Activated naive CD8-positive, alpha-beta T cell treated with anti-CD3 and anti-CD28 coated beads, Interleukin-2, amount 10 ng/mL, durations not matched to agents 7 days and 5 days (primary cell): Measurements from ENCODE around the gene MGMT. TPM values are rescaled to one million over a fixed set of nuclear protein-coding genes. Genes with fewer than 3 reads are reported as not detected.

Experiments used
- ATAC-seq: fragments of 150-1000 bp; cut with Tn5 transposase; one replicate; pipeline ENCODE4 v1.10.0; 2021; ENCODE audit warnings: low read depth, moderate library complexity
- POLR2A ChIA-PET: fragments of 350-600 bp; sonication (Branson Sonifier 250); formaldehyde crosslinking; loops from one replicate; lab custom pipeline; 2021; ENCODE audit warnings: antibody characterized with exemption; lab: Charles Lee
- DNase-seq: peaks from one replicate; pipeline ENCODE4 v3.0.0; 2021
- H3K27ac Mint-ChIP-seq: one replicate; pipeline ENCODE4 v1.8.0; 2022; ENCODE audit warnings: mild to moderate bottlenecking, mixed read lengths
- H3K27me3 Mint-ChIP-seq: one replicate; pipeline ENCODE4 v1.8.0; 2022; ENCODE audit warnings: mild to moderate bottlenecking, moderate library complexity, mixed read lengths
- H3K36me3 Mint-ChIP-seq: one replicate; pipeline ENCODE4 v1.8.0; 2021; ENCODE audit warnings: mild to moderate bottlenecking, mixed read lengths
- H3K4me1 Mint-ChIP-seq: one replicate; pipeline ENCODE4 v1.8.0; 2021; ENCODE audit warnings: mixed read lengths
- H3K4me3 Mint-ChIP-seq: one replicate; pipeline ENCODE4 v1.8.0; 2022; ENCODE audit warnings: mild to moderate bottlenecking, moderate library complexity, mixed read lengths
- H3K9me3 Mint-ChIP-seq: one replicate; pipeline ENCODE4 v1.8.0; 2021; ENCODE audit warnings: mixed read lengths
- total RNA-seq, 2 experiments: library from RNA; stranded (reverse); gene quantifications; one replicate each; pipeline ENCODE4 v1.2.3, GENCODE V29; 2021

The MGMT gene
- total RNA-seq, 2 experiments from 2014 or later, result 24.0 to 24.7 TPM

DNA sequence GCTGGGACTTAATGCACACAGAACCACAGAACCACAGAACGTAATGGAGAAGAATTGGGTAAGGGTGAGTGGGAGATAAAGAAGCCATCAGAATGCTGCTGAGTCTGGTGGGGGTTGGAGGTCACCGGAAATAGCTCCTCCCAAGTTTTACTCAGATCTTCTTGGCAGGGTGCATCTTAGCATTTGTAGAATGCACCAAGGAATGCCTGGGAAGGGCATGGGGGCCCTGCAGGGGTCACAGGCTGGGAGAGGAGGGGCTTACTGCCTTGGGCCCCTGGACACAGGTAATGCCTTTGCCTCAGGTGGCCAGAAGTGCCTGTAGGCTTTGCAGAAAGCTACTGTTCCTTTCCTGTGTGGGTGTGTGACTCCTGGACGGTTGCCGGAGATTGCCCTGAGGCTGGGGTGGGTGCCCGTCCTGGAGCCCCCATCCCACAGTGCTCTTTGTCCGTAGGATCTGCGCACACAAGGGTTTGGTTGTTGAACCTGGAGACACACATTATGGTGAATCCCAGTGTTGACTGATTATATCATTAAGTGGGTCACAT lies 55.1 kb downstream of the MGMT start:
- ATAC-seq (no peak), DNase-seq (no peak)
- no peaks in the 10 kb centered on the region for H3K4me1 Mint-ChIP-seq
- no peaks in the 10 kb centered on the region for H3K27me3 Mint-ChIP-seq
- POLR2A ChIA-PET, result no interaction called here
- H3K4me3 Mint-ChIP-seq, result no peak overlapping the region
- H3K27ac Mint-ChIP-seq, result no peak overlapping the region
- H3K9me3 Mint-ChIP-seq, result no peaks in the 10 kb centered on the region
- H3K36me3 Mint-ChIP-seq, result no peaks in the 10 kb centered on the region

DNA sequence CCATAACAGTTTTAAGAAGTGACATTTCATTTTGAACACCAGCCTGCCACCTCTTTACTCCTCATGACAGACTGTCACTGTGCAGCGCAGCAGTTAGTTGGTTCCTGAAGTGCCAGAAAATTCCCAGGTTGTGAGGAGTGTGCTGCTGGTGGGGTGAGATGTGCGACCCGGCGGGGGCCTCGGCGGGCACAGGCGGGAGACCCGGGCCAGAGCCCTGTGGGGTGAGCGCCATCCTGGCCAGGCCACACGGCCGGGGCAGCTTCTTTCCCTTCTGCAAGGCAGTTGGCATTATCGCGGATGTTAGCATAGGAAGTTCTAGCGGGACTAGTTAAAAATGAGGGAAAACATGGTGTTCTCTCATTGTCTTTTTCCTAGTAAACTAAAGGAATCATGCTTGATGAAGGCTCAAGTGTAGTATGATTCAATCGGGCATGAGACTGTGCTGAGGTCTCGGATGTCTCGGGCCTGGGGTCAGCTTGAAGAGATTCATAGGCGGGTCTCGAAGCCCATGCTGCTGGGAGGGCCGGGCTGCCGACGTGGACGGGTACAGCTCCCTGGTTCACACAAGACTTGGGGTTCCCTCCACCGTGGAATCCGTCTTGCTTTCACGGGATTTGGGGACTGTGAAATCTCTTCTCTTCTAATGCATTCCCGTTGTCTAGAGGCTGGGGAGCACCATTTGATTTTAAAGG lies 56.1 kb downstream of the MGMT start:
- Mint-ChIP-seq H3K36me3 (peaks cover 7% of the 10 kb centered on the region), H3K27ac (no peak overlapping the region), H3K4me3 (no peak overlapping the region), H3K9me3 (peaks cover 6% of the 10 kb centered on the region), H3K4me1 (no peaks in the 10 kb centered on the region), H3K27me3 (no peaks in the 10 kb centered on the region)
- POLR2A ChIA-PET, result no interaction called here
- no peak for ATAC-seq
- DNase-seq, result no peak

DNA sequence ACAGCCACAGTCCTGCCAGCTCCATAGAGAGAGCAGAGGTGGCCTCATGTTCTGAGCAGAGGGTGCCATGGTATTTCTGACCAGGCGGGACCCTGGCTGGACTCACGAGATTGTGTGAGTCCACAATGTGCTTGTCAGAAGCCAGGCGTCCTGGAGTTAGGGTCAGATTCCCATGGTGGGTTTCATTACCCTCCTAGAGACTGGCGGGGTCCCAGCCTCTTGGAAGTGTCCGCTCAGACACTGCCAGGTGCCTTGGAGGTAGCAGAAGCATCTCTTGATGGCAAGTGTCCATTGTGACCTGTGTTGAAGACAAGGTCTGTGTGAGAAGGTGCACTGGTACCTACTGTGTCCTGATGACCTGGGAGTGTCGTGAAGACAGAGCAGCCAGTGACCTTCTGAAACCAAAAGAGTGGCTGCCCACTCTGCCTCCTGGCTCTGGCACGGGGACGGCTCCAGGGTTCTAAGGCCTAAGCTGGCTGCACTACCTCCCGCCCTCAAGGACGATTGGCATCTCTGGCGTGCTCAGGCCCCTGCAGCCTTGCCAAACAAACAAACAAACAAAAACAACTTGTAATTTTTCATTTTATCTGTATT lies 56.8 kb downstream of the MGMT start:
- Mint-ChIP-seq H3K27ac (no peak overlapping the region), H3K4me1 (no peaks in the 10 kb centered on the region), H3K27me3 (no peaks in the 10 kb centered on the region), H3K4me3 (no peak overlapping the region), H3K9me3 (peaks cover 9% of the 10 kb centered on the region), H3K36me3 (peaks cover 13% of the 10 kb centered on the region)
- DNase-seq (no peak), ATAC-seq (no peak)
- POLR2A ChIA-PET, result no interaction called here

GRCh38 chr10:129524936-129525335 lies 57.9 kb downstream of the MGMT start:
- DNase-seq, result no peak
- POLR2A ChIA-PET, result no interaction called here
- no peaks in the 10 kb centered on the region for H3K4me1 Mint-ChIP-seq
- H3K9me3 Mint-ChIP-seq, result peaks cover 9% of the 10 kb centered on the region
- H3K27me3 Mint-ChIP-seq, result no peaks in the 10 kb centered on the region
- no peak overlapping the region for H3K4me3 Mint-ChIP-seq
- H3K36me3 Mint-ChIP-seq, result peaks cover 14% of the 10 kb centered on the region
- no peak for ATAC-seq
- no peak overlapping the region for H3K27ac Mint-ChIP-seq

GRCh38 chr10:129525401-129525801 lies 58.4 kb downstream of the MGMT start:
- Mint-ChIP-seq H3K27ac (no peak overlapping the region), H3K9me3 (peaks cover 9% of the 10 kb centered on the region), H3K4me3 (no peak overlapping the region), H3K36me3 (peaks cover 14% of the 10 kb centered on the region), H3K27me3 (no peaks in the 10 kb centered on the region), H3K4me1 (no peaks in the 10 kb centered on the region)
- POLR2A ChIA-PET, result no interaction called here
- DNase-seq (no peak), ATAC-seq (no peak)

- H3K27me3 Mint-ChIP-seq, result no peaks in the 10 kb centered on the region
- POLR2A ChIA-PET, result no interaction called here
- H3K4me3 Mint-ChIP-seq, result no peak overlapping the region
- H3K9me3 Mint-ChIP-seq, result peaks cover 9% of the 10 kb centered on the region
- no peak overlapping the region for H3K27ac Mint-ChIP-seq
- no peak for ATAC-seq
- no peaks in the 10 kb centered on the region for H3K4me1 Mint-ChIP-seq
- peaks cover 15% of the 10 kb centered on the region for H3K36me3 Mint-ChIP-seq
- no peak for DNase-seq
These were observed 59.9 kb downstream of the MGMT start for GRCh38 chr10:129526943-129527342.

GRCh38 chr10:129528376-129528978 lies 61.4 kb downstream of the MGMT start:
- Mint-ChIP-seq H3K4me3 (no peak overlapping the region), H3K9me3 (peaks cover 9% of the 10 kb centered on the region), H3K4me1 (peaks cover 4% of the 10 kb centered on the region), H3K27me3 (no peaks in the 10 kb centered on the region), H3K36me3 (peaks cover 15% of the 10 kb centered on the region), H3K27ac (no peak overlapping the region)
- DNase-seq (no peak), ATAC-seq (no peak)
- POLR2A ChIA-PET, result no interaction called here

DNA sequence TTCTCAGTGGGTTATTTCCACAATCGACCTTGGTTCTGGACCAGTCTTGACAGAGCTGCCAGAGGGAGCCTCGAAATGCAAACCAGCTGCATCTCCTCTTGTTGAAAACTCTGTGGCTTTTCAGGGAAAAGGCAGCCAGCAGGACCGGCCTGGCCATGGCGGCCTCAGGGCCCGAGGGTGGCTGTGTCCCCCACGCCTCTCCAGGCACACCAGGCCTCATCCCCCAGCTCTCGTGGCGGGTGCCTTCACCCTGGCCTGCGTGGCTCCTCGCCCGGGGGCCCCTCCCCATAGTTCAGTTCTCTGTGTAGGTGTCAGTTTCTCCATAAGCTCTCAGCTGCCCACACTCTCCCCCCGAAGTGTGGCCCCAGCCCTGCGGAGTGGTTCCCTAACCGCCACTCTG lies 63.5 kb downstream of the MGMT start:
- ATAC-seq (no peak), DNase-seq (no peak)
- Mint-ChIP-seq H3K36me3 (peaks cover 15% of the 10 kb centered on the region), H3K9me3 (peaks cover 12% of the 10 kb centered on the region), H3K27me3 (no peaks in the 10 kb centered on the region), H3K4me3 (no peak overlapping the region), H3K4me1 (peaks cover 4% of the 10 kb centered on the region), H3K27ac (no peak overlapping the region)
- POLR2A ChIA-PET, result no interaction called here

- Mint-ChIP-seq H3K36me3 (peaks cover 15% of the 10 kb centered on the region), H3K4me3 (no peak overlapping the region), H3K9me3 (peaks cover 12% of the 10 kb centered on the region), H3K4me1 (peaks cover 4% of the 10 kb centered on the region), H3K27me3 (no peaks in the 10 kb centered on the region), H3K27ac (no peak overlapping the region)
- DNase-seq (no peak), ATAC-seq (no peak)
- POLR2A ChIA-PET, result no interaction called here
These were observed 64.3 kb downstream of the MGMT start for GRCh38 chr10:129531195-129531968.

- Mint-ChIP-seq H3K27ac (no peak overlapping the region), H3K36me3 (peaks cover 16% of the 10 kb centered on the region), H3K27me3 (no peaks in the 10 kb centered on the region), H3K4me1 (peaks cover 4% of the 10 kb centered on the region), H3K4me3 (no peak overlapping the region), H3K9me3 (peaks cover 12% of the 10 kb centered on the region)
- POLR2A ChIA-PET, result no interaction called here
- no peak for ATAC-seq
- DNase-seq, result no peak
These were observed 65.1 kb downstream of the MGMT start for GRCh38 chr10:129531969-129532660.

- POLR2A ChIA-PET, result no interaction called here
- H3K4me3 Mint-ChIP-seq, result no peak overlapping the region
- H3K9me3 Mint-ChIP-seq, result peaks cover 8% of the 10 kb centered on the region
- ATAC-seq (no peak), DNase-seq (no peak)
- peaks cover 17% of the 10 kb centered on the region for H3K36me3 Mint-ChIP-seq
- H3K27ac Mint-ChIP-seq, result no peak overlapping the region
- no peaks in the 10 kb centered on the region for H3K27me3 Mint-ChIP-seq
- H3K4me1 Mint-ChIP-seq, result peaks cover 4% of the 10 kb centered on the region
These were observed 65.8 kb downstream of the MGMT start for GRCh38 chr10:129532838-129533237.

- no peak overlapping the region for H3K4me3 Mint-ChIP-seq
- peaks cover 4% of the 10 kb centered on the region for H3K4me1 Mint-ChIP-seq
- H3K36me3 Mint-ChIP-seq, result peaks cover 15% of the 10 kb centered on the region
- no peak for DNase-seq
- POLR2A ChIA-PET, result no interaction called here
- H3K9me3 Mint-ChIP-seq, result peaks cover 5% of the 10 kb centered on the region
- no peak for ATAC-seq
- H3K27me3 Mint-ChIP-seq, result no peaks in the 10 kb centered on the region
- no peak overlapping the region for H3K27ac Mint-ChIP-seq
These were observed 66.2 kb downstream of the MGMT start for GRCh38 chr10:129533281-129533680.

DNA sequence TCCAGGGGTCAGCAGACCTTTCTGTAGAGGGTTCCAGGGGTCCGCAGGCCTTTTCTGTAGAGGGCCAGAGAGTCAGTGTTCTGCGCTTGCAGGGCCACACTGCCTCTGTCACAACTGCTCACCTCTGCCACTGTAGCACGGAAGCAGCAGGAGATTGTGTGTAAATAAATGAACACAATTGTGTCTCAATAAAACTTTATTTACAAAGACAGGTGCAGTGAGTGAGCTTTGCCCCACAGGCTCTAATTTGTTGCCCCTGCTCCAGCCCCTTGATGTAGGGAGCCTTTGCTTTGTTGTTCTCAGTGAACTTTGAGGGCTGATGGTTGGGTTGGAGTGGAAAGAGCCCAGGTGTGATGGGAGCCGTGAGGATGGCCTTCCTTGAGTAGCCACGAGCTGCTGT lies 67.8 kb downstream of the MGMT start:
- peaks cover 4% of the 10 kb centered on the region for H3K4me1 Mint-ChIP-seq
- H3K4me3 Mint-ChIP-seq, result no peak overlapping the region
- peaks cover 3% of the 10 kb centered on the region for H3K9me3 Mint-ChIP-seq
- POLR2A ChIA-PET, result no interaction called here
- ATAC-seq (no peak), DNase-seq (no peak)
- H3K27me3 Mint-ChIP-seq, result no peaks in the 10 kb centered on the region
- peaks cover 15% of the 10 kb centered on the region for H3K36me3 Mint-ChIP-seq
- H3K27ac Mint-ChIP-seq, result no peak overlapping the region
